ENCODE data around the gene USP3.
"Not testable (repeated sequence)": the region's sequence is repeated elsewhere in the genome, so short reads cannot be mapped to it uniquely, and the experiment has no call there.

Gene USP3

DNA sequence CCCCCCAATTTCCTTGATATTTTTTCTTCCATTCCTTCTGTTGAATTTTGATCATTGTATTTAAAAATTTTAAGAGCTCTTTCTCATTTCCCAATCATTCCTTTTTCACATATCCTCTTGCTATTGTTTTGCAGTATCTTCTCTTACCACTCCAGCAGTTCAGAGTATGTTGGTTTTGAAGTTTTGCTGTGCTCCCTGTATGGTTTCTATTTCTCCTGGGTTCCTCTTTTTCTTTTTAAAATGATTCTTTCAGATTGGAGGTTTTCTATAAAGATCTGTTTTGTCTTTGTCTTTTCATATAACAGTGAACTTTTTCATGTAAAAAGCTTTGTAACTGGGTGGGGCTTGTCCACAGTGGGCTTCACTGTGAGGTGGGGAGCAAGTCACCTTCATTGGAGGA is 12.8 kb downstream of the USP3 start:
- no peak for DNase-seq

GRCh38 chr15:63517628-63518027 is 13.2 kb downstream of the USP3 start:
- no peak for DNase-seq

- DNase-seq: no peak
Observed at GRCh38 chr15:63519041-63519440, 14.6 kb downstream of the USP3 start.

DNA sequence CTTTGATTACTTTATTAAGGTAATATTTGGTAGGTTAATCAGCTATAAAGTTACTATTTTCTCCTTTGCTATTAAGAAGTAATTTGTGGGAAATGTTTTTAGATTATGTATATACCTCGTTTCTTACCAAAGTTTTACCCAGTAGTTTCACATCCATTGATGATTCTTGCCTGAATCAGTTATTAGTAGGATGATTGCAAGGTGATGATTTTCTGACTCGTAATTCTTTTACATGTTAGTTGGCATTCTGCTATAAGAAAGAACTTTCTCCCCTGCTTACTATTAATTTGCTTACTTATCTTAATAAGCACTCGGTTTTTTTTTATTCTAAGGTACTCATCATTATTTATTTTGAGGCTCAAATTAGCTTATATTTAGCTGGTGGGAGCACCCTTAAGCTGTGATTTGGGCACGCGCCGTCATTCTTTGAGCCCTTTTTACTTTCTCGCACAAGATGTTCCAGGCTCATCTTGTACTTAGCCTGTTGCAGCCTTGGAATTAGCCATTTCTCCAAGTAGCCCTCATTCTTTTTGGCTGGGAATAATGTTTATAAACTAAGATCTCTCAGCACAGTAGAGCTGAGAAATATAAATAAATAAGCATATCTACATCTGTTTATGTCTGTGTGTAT is 15.3 kb downstream of the USP3 start:
- no peak for DNase-seq

DNA sequence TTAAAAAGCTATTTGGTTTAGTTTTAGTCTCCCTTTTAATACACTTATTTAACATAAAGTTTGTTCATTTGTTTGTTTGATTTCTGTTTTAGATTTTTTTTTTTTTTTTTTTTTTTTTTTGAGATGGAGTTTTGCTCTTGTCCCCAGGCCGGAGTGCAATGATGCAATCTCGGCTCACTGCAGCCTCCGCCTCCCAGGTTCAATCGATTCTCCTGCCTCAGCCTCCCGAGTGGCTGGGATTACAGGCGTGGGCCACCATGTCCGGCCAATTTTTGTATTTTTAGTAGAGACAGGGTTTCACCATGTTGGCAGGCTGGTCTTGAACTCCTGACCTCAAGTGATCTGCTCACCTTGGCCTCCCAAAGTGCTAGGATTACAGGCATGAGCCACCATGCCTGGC is 16.1 kb downstream of the USP3 start:
- DNase-seq: not testable (repeated sequence)

GRCh38 chr15:63522225-63522578 is 17.8 kb downstream of the USP3 start:
- DNase-seq: no peak

DNA sequence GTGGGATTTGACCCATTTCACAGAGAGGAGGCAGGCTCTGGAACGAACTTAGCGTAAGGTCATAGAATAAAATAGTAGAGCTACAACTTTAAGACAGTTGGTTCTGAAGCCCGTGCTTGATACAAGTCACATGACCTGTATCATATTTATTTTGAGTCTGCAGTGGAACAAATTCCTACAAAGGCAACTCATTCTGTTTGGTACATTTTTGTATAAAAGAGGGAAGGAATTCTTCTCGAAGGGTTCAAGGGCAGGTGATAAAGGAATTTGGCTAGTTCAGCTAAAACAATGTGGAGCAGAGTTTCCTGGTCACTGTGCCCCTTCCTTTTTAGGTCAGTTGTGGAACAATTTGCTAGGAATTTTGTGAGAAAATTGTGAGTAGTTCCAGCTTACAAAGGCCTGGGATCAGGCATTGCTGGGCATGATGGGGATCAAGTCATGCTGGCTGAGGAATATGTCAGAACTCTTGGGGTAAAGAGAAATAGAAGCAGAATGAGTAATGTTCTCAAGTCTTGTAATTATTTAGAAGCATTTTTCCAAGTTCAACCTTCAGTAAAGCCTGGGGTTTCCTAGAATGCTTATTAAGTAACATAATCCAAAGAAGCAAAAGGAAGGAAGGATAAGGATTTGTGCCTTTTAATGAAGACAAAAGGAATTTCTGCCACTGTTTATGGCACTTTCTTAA is 19.1 kb downstream of the USP3 start:
- DNase-seq: no peak

DNA sequence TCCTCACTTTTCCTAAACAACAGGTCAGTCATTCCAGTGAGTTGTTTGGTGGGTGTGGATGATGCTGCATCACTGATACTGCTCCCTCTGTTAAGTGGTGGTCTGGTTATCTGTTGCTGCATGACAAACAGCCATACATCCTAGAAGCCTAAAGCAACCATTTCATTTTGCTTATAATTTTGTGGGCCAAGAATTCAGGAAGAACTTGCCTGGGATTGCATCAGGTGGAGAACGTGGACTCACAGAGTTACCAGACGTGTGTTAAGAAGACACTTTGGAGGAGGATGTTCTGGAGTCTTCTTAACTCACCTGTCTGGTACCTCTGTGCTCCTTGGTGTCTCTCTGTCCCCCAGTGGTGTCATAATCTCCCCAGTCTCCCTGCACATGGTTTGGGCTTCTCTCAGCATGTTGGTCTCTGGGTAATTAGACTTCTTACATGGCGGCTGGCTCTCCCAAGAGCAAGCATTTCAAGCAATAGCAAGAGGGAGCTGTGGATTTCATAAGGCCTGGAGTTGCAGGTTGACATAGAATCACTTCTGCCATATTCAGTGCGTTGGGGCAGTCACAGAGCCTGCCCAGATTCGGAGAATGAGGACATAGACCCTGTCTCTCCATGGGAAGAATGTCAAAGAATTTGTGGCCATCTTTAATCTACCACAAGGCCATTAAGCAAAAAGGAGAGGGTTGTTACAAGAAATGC is 20.1 kb downstream of the USP3 start:
- DNase-seq: no peak

DNA sequence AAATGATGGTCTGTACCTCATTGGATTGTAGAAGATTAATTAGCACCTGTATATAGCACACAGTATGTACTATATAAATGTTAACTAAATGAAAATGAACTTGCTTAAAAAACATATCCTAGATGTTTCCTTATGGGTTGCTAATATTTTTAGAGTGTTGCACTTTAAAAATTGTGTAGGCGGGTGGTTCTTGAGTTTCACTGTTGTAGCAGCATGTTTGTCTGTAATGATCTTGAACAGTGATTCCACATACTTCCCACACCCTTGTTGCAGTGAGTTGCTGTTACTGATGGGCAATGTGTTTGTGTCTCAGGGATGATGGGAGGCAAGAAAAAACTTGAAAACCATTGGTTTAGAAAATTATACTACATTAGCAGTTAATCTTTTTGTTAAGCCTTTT is 22.0 kb downstream of the USP3 start:
- DNase-seq: no peak

GRCh38 chr15:63528138-63528659 is 23.8 kb downstream of the USP3 start:
- no peak for DNase-seq

GRCh38 chr15:63530235-63530634 is 25.8 kb downstream of the USP3 start:
- DNase-seq: peak in 1 of 2 donors; percentile 25

DNA sequence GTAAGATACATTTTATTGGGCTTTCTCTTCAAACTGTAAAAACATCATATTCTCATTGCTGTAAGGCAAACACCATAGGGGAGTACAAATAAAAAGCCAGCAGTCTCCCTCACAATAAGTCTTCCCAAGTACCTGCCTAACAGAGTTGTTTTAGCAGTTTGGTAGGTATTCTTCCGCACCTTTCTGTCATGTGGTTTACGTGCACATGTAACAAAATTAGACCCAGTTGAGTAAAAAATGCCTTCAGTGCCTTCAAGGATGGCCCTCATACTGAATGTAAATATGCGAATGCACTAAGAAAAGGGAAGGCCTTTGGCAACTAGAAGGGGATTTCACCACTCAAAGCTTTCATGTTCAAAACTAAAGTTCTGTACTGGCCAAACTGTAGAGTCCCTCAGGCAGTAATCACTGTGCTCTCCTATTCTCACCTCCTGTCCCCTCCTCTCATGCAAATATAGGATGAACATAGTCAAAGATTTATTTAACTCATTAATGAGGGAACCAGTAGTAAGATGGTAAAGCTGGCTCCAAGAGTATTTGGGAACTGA is 26.4 kb downstream of the USP3 start:
- DNase-seq: no peak

- no peak for DNase-seq
Observed at GRCh38 chr15:63531586-63531985, 27.2 kb downstream of the USP3 start.

GRCh38 chr15:63532307-63532744 is 27.9 kb downstream of the USP3 start:
- DNase-seq: no peak

GRCh38 chr15:63534888-63535287 is 30.5 kb downstream of the USP3 start:
- DNase-seq: not testable (repeated sequence)

DNA sequence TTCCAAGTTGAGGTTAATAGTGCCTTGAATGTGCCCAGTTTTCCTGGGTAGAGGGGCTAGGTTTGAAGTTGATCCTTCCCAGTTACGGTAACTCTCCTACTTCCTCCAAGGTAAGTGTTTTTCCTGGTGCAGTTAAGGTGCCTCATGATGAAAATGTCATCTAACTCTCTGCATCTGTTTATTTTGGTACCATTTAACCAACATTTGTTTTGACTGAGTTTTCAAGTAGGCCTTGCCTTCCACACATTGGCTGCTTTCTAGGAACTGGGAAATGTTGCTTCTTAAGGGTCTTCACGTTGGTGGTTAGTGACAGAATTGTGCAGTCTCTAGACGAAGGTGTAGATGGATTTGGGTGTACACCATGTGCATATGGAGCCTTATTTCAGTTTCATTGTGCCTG is 31.3 kb downstream of the USP3 start:
- no peak for DNase-seq

DNA sequence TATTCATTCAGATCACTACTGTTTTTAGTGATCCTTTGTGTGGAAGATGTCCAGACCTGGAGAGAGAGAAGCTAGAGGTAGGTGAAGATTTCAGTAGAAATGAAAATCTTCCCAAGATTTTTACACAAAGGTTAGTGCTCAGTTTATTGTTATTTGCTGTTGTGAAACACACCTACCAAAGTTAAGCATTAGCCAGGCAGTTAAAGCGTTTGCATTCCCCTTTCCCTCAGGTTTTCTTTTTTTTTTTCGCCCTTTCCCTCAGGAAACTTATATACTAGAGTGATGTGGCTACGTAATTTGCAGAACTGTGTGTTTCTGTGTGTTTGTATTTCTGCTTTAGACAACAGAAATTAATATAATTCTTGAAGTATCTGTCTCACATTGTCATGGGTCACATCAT is 34.5 kb downstream of the USP3 start:
- no peak for DNase-seq

DNA sequence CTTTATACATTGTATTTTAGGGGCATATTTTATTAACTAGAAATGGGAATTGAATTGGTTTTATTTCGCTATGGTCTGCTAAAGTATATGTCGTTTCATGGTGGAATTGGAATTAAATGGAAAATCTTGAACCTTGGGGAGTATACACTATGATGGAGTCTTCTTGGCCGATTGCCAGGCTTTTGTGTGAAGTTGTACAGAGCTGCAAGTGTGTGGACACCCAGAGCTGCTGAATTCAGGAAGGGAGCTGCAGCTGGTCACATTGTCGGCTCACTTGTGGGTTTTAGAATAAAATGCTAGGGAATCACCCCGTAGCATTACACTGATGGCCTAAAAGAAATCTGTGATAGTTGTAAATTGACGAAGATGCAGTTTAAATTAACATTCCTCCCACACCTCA is 35.1 kb downstream of the USP3 start:
- no peak for DNase-seq

DNA sequence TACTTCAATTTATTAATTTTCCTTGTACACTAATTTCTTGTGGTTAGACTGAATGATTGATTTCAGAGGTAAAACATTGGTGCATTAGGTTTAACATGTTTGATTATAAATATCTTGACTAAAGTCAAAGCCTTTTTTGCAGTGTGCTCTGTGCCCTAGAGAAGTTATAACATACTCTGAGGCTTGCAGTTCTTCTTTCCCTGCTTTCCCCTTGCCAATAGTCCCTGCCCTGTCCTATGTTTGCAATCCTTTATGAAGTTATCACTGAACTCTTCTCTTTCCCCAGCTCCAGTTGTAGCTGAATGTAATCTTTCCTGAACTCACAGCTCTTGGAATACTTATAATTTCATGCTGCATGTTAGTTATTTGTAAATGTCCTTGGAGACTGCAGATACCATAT is 35.6 kb downstream of the USP3 start:
- no peak for DNase-seq

- no peak for DNase-seq
Observed at GRCh38 chr15:63540449-63540848, 36.1 kb downstream of the USP3 start.

GRCh38 chr15:63544258-63545026 is 40.0 kb downstream of the USP3 start:
- DNase-seq: no peak

- no peak for DNase-seq
Observed at GRCh38 chr15:63545520-63545919, 41.1 kb downstream of the USP3 start.

DNA sequence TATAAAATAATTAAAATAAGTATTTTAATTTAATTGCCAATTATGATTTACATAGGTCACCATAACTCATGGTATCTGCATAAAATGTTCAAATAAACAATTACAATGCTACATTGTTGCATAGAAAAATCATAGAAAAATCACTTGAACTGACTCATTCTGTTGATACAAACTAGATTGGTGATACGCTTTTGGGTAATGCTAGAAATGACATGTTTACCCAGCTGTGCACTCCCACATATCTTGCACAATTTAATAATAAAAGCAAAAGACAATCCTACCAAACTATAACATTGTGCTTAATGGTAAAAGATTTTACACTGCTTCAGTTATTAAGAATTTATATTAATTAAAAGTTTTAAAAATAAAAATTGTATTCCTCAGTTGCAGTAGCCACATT is 47.0 kb downstream of the USP3 start:
- DNase-seq: no peak
